Measurements from ENCODE around the gene BMP8B.
"Not testable (repeated sequence)": the region's sequence is repeated elsewhere in the genome, so short reads cannot be mapped to it uniquely, and the experiment has no call there.

Gene BMP8B

DNA sequence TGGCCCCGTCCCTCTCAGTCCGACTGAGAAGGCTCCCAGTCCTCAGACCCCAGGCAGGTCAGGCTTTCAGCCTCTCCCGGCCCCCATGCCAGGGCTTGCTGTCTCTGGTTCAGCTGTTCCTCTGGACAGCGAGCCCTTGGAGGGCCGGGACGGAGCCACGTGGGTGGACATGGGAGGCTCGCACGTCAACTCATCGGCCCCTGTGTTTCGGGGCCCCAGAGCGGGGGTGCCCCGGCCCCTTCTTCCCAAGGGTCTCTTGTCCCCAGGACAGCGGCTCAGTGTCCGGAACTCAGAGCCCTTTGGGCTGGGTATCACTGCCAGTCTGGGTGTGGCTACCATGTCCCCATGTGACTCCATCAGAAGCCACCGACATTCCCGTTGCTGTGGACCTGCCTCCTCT is 10.8 kb downstream of the BMP8B start:
- not testable (repeated sequence) for DNase-seq (ENCODE audit: low spot score)

DNA sequence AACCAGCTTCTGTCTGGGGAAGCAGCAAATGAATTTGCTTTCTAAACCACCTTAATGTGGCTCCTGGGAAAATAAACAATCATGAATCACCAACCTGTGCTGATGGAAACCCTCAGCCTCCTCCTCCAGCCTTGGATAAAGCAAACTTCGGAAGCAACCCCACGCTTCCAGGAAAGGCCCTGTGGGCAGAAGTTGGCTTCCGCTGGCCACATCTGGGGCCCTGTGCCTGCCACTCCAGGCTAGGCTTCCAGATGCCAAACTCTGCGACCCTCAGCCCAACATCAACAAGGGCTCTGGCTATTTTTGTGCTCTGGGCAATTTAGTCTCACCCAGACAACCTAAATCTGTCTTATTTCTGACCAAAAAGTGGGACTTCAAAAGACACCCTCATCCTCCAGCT is 11.4 kb downstream of the BMP8B start:
- no peak for DNase-seq (ENCODE audit: low spot score)

DNA sequence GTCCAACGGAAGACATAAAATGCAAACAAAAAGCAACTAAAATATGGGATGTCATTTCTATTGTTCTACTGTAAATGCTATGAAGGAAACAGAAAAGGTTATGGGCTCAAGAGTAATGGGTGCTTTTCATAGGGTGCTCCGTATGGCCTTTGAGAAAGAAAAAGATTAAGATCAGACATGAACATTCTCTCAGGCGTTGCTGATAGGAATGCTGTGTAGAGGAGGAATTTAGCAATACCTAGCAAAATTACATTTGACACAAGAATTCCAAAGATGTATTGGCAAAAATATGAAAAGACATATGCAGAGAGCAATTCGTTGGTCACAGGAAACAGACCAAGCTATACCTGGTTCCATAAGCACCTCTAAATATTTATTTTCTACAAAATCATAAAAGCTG is 11.8 kb downstream of the BMP8B start:
- no peak for DNase-seq (ENCODE audit: low spot score)

DNA sequence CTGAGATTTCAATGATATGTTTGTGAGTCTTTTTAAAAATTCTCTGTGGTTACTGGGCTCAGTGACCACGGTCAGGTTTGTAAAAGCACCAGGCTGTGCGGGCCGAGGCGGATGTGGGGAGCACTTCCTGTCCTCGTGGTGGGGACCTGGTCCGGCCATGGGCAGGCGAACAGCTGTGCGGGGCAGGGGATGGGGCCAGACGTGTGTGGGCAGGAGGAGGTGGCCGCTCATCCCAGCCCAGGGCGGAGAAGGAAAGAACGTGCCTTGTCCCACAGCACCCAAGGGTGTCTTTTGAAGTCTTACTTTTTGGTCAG is 12.3 kb downstream of the BMP8B start:
- no peak for DNase-seq (ENCODE audit: low spot score)

DNA sequence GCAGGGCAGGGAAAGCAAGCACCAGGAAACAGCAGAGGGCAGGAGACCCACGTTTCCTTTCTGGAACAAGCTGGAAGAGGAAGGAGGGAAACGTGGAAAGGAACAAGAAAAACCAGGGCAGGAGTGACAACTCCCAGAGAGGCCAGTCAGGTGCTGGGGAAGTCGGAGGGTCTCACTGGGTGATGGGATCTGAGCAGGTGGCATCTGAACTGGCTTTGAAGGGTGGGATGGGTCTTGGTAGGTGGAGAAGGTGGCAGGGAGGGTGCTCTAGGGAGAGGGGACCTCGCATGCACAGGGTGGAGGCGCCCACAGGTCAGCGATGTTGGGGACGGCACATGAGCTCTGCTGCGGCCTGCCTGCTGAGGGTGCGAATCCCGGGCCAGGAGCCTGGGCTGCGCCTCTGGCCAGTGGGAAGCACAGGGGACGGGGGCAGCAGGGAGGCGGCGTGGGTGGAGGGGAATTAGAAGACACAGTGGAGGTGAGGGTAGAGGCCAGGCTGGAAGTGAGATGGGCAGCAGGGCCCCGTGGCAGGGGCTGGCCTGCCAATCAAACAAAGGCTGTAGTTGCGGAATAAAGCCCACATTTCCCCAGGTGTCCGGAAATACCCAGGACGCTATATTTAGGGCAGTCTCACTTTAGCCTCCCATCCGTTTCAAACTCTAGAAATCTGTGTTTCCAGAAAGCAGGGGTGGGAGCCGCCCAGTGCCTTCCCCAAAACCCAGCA is 12.8 kb downstream of the BMP8B start:
- not testable (repeated sequence) for DNase-seq (ENCODE audit: low spot score)

DNA sequence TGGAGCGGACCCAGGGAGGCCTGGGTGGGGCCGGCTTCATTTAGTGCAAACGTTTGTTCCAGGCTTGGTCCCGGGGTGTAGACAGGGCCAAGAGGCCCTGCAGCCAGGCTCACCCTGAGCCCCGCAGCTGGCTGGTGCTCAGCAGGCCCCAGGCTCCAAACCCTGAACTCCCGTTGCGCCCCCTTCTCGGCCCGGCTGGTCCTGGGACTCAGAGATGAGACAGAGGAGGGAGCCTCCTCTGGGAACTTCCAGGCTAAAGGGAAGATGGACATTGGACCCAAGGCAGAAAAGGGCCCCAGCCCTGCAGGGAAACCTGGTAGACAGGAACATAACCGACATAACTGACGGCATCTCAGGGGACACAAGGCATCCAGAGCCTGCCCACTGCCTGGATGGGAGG is 13.5 kb downstream of the BMP8B start:
- not testable (repeated sequence) for DNase-seq (ENCODE audit: low spot score)

DNA sequence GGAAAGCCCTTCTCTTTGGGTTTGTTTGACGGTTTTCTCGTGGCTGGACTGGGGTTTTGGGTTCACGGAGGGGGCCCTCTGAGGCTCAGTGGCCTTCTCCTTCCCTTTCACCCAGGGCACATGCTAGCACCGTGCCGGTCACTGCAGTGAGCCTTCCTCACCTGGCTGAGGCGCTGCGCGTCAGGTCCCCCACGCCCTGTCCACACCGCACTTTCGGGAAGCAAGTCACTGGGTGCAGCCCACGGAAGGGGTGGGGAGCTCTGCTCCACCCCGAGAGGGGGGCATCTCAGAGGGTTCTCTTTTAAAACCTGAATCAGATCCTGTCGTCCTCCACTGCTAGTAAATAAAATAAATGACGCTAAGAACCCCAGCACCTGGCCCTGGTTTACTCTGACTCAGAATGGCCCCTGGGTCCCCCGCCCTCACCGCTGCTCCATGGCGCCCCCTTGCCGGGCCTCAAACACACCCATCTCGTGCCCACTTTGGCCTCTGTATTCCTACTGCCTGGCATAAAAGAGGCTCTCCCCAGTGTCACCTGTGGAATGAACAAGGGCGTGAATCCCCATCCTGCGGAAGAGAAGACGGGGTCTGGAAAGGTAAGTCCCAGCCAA is 15.2 kb downstream of the BMP8B start:
- DNase-seq (ENCODE audit: low spot score): not testable (repeated sequence)

DNA sequence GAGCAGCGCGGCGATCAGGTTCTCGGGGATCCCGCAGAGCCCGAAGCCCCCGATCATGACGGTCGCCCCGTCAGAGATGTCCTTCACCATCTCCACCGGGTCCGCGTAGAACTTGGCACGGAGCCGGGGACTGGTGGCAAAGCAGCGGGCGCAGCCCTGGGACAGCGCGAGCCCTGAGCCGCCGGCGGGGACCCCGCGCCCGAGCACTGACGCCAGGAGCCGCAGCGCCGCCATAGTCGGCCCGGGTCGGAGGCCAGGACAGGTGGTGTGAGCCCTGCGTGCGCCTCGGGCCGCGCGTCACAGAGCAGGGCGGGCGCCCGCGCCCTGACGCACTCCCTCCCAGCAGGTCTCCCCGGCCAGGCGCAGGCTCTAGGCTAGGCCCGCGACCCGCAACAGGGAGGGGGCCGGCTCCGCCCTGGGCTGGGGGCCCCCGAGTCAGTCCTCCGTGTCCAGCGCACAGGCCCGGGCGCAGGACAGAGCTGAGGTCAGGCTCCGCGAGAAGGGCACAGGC is 17.6 kb downstream of the BMP8B start, which contains the start of gene OXCT2:
TSS of gene OXCT2 (minus strand) at position 327 of the 511 bp plus-strand sequence. CDS start at position 234, 93 bp downstream.
- DNase-seq (ENCODE audit: low spot score): not testable (repeated sequence)

DNA sequence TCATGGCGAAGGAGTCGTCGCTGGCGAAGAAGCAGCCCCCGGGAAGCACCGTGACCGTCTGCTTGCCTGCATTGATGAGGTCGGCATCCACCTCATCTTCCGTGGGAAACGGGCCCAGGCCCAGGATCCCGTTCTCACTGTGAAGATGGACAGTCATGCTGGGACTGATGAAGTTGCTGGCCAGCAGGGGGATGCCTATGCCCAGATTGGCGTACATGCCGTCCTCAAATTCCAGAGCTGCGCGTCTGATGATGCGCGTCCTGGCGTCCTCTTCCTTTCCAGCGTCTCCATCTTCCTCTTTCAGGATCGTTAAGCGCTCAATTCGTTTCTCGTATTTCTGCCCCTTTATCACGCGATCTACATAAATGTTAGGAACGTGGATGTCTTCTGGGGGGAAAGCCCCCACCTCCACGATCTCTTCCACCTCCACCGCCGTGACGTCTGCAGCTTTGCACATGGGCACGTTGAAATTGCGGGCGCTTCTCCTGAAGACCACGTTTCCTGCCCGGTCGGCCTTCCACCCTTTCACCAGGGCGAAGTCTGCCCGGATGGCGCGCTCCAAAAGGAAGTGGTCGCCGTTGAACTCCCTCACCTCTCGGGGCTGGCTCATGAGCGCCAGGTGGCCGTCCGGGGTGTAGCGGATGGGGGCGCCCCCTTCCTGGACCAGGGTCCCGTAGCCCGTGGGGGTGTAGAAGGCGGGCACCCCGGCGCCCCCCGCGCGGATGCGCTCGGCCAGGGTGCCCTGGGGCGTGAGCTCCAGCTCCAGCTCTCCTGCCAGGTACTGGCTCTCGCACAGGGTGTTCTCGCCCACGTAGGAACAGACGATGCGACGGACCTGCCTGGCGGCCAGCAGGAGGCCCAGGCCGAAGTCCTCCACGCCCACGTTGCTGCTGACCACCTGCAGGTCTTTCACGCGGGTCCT is 18.3 kb downstream of the BMP8B start:
- not testable (repeated sequence) for DNase-seq (ENCODE audit: low spot score)

DNA sequence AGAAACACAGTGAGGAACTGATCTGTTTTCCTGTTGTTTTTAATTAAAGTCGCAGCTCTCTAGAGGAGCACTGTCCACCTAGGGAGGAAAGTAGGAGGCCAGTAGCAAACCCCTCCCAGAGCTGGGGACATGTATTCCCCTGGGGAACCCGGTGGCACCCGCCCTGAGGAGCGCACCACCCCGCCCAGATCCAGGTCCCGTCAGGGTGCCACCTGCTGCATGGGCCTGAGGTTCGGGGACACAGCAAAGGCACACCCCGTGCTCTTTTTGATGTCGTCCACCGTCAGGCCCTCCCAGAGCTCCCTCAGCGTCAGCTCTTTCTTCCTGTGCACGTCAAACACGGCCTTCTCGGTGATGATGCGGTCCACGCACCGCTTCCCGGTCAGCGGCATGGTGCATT is 19.2 kb downstream of the BMP8B start:
- not testable (repeated sequence) for DNase-seq (ENCODE audit: low spot score)

DNA sequence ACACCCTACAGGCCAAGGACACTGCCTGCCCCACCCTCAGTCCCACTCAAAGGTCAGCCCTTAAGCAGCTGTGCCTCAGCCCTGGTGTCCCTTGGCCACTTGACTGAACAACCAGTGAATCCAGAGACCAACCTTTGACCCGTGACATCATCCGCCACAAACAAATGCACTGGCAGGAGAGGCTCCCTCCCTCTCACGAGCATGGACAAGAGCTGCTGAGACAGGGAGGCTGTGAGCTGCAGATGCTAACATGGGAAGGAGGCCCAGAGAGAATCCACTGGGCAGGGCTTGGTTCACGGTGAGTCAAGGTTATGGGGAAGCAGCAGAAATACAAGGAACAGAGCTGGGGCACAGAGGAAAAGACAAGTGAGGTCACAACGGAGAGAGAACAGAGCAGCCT is 22.2 kb downstream of the BMP8B start:
- DNase-seq (ENCODE audit: low spot score): not testable (repeated sequence)

DNA sequence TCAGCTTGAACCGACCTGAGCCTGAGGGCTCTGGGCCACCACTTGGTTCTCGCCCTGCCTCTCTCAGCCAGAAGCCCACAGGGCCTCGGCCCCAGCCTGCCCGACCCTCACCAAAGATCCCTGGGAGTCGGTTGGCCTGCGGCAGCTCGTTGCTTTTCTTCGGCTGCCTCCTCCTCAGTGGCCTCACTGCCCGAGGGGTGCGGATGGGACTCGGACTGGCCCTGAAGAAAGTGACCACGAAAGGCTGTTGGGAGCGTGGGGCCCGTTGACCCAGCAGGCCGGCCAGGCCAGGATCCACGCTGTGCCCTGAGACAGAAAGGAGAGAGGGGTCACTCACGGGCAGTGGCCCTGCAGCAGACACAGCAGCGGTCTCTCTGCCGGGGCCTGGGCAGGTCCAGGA is 24.2 kb downstream of the BMP8B start:
- DNase-seq (ENCODE audit: low spot score): not testable (repeated sequence)

DNA sequence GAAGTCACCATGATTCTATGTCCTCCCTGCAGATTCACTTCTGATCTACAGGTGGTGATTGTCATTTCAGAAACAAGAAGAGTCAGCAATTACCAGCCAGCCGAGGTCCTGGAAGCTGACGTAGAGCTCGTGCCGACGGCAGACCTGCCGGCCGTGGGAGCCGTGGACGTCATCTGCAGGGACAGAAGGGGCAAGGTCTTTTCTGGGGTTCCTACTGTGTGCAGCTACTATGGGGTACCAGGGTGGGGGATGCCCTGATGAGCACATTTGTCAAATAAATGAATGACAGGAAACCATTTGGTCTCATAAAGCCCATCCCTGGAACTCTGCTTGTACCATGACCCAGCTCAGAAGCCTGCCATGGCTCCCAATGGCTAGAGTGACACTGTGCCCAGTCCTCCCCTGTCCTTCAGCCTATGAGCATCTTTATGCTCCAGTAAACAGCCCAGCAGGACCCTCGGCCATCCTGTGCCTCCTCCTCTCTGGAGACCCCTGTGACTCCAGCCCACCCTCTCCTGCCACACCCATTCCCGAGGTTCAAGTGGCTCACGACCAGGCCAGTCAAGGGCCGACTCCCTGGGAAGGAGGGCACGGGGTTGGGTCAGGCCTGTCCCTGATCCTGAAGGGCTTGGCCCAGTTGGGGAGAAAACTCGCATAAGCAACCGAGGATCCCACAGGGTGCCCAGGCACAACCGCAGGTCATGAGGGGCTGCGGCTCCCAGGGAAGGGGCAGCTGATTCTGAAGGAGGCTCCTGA is 24.9 kb downstream of the BMP8B start:
- DNase-seq (ENCODE audit: low spot score): not testable (repeated sequence)

DNA sequence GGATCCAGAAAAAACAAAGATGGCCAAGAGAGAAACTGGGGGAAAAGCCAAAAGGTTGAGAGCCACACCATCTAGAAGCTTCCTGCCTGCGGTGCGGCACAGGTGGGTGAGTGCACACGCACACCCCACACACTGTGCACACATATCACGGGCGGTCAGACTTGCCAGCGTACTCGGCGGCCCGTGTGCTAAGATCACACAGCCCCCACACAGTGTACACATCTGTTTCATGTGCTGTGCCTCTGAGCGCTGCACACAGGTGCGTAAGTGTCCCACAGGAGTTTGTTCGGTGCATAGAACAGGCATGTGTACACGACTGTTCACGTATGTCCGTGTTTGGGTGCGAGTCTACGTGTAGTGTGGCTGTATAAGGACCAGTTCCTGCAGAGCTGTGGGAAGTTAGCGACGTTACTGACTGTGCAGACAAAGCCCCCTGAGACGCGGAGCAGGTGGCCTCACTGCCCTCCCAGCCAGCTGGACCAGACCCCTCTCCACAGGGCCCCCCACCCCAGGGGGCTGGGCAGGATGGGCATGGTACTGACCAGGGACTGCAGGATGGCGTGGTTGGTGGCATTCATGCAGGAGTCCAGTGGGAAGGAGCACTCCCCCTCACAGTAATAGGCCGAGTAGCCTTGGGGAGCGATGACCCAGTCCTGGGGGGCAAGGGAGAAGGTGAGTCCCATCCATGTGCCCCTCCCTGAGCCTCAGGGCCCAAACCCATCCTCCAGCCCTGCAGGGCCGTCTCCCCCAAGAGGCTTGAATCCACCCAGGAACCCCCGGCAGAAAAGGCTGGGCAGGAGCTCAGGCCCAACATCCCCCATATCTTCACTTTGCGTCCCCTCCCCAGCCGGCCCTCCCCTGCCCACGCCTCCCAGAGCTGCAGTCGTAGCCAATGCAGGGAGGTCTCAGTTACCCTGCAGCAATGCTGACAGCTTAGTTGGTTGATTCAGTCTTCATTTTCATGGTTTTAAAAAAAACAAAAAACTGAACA is 25.8 kb downstream of the BMP8B start:
- no peak for DNase-seq (ENCODE audit: low spot score)

DNA sequence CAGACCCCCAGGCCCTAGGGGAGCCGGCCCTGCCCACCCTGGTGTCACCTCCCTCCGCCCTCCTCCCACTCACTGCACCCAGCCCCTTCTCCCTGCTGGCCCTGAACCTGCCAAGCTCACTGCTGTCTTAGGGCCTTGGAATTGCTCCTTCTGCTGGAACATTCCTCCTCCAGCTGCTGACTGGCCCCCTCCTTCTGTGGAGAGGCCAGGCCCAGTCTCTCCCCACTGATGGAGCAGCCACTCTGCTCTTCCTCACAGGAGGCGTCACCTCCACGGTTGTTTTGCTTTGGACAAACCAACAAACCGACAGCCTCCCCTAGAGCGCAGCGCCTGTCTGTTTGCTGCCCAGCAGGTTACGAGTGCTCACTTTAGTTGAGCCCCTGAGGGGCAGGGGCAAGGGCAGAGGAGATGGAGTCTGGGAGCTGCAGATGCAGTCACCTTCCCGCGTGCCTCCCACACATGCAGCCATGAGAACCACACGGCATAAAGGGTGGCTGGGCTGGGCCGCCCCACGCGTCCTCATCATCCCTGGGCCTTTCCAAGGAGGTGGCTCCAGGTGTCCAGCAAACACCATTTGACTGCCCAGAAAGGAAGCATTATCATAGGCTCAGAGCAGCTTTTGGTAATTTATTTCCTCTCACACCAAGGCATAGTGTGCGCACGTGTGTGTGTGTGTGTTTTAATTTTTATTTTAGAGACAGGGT is 27.0 kb downstream of the BMP8B start:
- no peak for DNase-seq (ENCODE audit: low spot score)

DNA sequence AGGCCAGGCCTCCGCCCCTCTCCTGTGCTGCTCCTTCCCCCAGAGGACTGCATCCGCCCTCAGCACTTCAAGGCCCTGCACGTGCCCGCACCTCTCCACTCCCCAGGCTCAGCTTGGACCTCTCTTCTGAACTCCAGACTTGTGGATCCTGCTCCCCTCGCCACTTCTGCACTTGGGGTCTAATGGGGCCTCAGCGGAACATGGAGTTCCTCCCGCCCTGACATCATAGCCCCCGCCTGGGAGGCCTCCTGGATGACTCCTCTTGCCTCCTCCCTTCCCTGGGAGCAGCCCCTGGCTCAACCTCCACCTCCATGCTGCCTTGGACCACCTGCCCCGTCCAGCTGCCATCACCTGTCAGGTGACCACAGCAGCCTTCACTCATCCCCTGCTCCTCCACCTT is 27.6 kb downstream of the BMP8B start:
- no peak for DNase-seq (ENCODE audit: low spot score)

DNA sequence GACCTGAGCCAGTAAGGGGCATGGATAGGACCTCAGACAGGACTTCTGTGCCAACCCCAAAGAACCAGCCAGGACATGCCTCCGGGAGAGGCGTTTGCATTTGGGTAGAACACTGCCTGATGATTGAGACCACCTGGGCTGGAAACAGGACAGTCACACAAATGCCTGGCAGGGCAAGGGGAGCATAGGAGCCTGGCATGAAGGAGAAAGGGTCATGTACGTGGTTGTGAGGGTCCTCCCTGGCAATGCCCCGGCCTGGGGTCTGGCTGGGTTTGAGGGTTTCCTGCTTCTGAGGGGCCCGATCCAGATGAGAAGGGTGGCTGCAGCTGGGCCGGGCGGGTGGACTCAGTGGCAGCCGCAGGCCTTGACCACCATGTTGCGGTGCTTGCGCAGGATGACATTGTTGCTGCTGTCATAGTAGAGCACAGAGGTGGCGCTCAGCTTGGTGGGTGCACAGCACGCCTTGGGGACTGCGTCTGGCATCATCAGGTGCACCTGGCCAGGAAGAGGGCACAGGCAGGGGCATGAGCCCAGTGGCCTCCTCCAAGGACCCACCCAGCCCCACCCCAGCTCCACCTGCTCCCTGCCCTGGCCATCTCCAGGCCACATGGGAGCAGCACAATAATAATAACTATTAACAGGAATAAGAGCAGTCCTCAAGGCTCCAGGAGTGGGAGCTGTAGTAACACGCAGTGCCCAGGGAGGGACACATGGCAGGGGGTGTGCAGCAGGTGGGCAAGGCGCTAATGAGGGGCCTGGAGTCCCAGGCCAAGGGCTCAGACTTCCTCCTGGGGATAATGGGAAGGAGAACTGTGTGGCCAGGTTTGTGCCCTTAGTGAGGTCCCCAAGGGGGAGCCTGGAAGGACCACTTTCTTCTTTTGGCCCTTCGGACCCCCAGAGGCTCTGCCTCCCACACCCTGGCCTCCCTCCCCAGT is 28.3 kb downstream of the BMP8B start:
- DNase-seq (ENCODE audit: low spot score): no peak

DNA sequence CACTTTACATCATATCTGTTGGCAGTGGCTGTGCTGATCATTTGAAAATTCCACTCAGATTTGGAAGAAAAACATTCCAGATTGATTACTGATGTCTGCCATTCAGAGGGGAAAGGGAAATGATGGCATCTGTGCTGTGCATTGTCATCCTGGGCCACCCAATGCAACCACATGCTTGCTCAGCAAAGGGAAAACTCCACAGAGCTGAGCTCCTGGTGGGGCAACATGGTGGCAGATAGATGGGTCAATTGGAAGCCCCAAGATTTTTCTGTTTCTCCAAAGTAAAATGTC is 29.3 kb downstream of the BMP8B start:
- no peak for DNase-seq (ENCODE audit: low spot score)

All from RKO (cell line).